Suprapubic skin (tissue), 4 donors: Measurements from ENCODE around the gene HNRNPH1. TPM values are rescaled to one million over a fixed set of nuclear protein-coding genes. Genes with fewer than 3 reads are reported as not detected.

ENCODE experiments used
- DNase-seq, 2 donors: peaks; one replicate each; pipeline ENCODE4 v3.0.0-alpha.2; 2019; ENCODE audit warnings: low spot score in 2 of 2
- H3K27ac ChIP-seq: fragments of 200-600 bp; sonication (generic); one replicate; pipeline ENCODE4 v1.5.1; 2019
- H3K27me3 ChIP-seq: fragments of 200-600 bp; sonication (generic); one replicate; pipeline ENCODE4 v1.5.1; 2019
- H3K36me3 ChIP-seq: fragments of 200-600 bp; sonication (generic); one replicate; pipeline ENCODE4 v1.5.1; 2019
- H3K4me1 ChIP-seq: fragments of 200-600 bp; sonication (generic); one replicate; pipeline ENCODE4 v1.5.1; 2019
- H3K4me3 ChIP-seq: fragments of 200-600 bp; sonication (generic); one replicate; pipeline ENCODE4 v1.5.1; 2019; ENCODE audit warnings: mild to moderate bottlenecking
- H3K9me3 ChIP-seq: fragments of 200-600 bp; sonication (generic); one replicate; pipeline ENCODE4 v1.5.1; 2019
- CTCF ChIP-seq, 2 donors: fragments of 200-600 bp in 1 of 2; fragments of 450-650 bp in 1 of 2; sonication (generic) in 1 of 2; IDR thresholded peaks; one replicate each; pipeline ENCODE4 v1.5.1; 2016 to 2019; ENCODE audit warnings: antibody characterized with exemption in 2 of 2, mild to moderate bottlenecking in 1 of 2, moderate library complexity in 1 of 2
- EP300 ChIP-seq: sonication (generic); formaldehyde crosslinking; IDR thresholded peaks from one replicate; pipeline ENCODE4 v1.6.1; 2017; ENCODE audit warnings: antibody characterized with exemption
- POLR2A ChIP-seq, 2 donors: fragments of 450-650 bp; IDR thresholded peaks; one replicate each; pipeline ENCODE4 v1.6.1; 2017; ENCODE audit warnings: antibody characterized with exemption in 2 of 2, mild to moderate bottlenecking in 2 of 2, moderate library complexity in 2 of 2
- POLR2AphosphoS5 ChIP-seq, 3 donors: sonication (generic); formaldehyde crosslinking; IDR thresholded peaks; one replicate each; pipeline ENCODE4 v1.6.1; 2017; ENCODE audit warnings: antibody characterized with exemption in 3 of 3
- WGBS: methylation state at CpG from one replicate; pipeline ENCODE4 v1.1.5; 2018; 5-methylcytosine and 5-hydroxymethylcytosine counted together
- total RNA-seq, 4 donors: library from RNA; depleted of rRNA; stranded (reverse); fragments of >200 nt; gene quantifications; one replicate each; pipeline ENCODE4 v1.1.0, GENCODE V29; 2016

The HNRNPH1 gene
- total RNA-seq, 4 donors from 2014 or later: 260 to 868 (median 295) TPM

GRCh38 chr5:179608131-179608581, 15.3 kb downstream of the HNRNPH1 start:
- Histone ChIP-seq H3K36me3 (peaks cover 73% of the 10 kb centered on the region), H3K27me3 (no peaks in the 10 kb centered on the region), H3K9me3 (no peaks in the 10 kb centered on the region), H3K4me3 (no peak overlapping the region), H3K27ac (no peak overlapping the region), H3K4me1 (peaks cover 38% of the 10 kb centered on the region)
- WGBS: 41% methylated on average over 5 of the region's 5 CpGs
- peak; percentile 55 to 71 for DNase-seq
- TF ChIP-seq POLR2AphosphoS5 (IDR thresholded peaks at IDR 0.05) (no peak), EP300 (no peak), POLR2A (IDR thresholded peaks at IDR 0.05) (no peak), CTCF (IDR thresholded peaks at IDR 0.05) (no peak)

GRCh38 chr5:179607160-179607931, 16.1 kb downstream of the HNRNPH1 start:
- DNase-seq: peak; percentile 64 to 83
- 52% methylated on average over 19 of the region's 19 CpGs for WGBS
- Histone ChIP-seq H3K4me1 (peaks cover 34% of the 10 kb centered on the region), H3K27ac (no peak overlapping the region), H3K9me3 (no peaks in the 10 kb centered on the region), H3K27me3 (no peaks in the 10 kb centered on the region), H3K4me3 (no peak overlapping the region), H3K36me3 (peaks cover 73% of the 10 kb centered on the region)
- TF ChIP-seq POLR2AphosphoS5 (IDR thresholded peaks at IDR 0.05) (no peak), POLR2A (IDR thresholded peaks at IDR 0.05) (no peak), EP300 (no peak), CTCF (IDR thresholded peaks at IDR 0.05) (no peak)

- H3K27ac ChIP-seq: no peak overlapping the region
- H3K36me3 ChIP-seq: peaks cover 75% of the 10 kb centered on the region
- no peak overlapping the region for H3K4me3 ChIP-seq
- WGBS: 95% methylated on average over 5 of the region's 6 CpGs
- TF ChIP-seq EP300: no peak
- TF ChIP-seq POLR2A (IDR thresholded peaks at IDR 0.05): no peak
- no peak for TF ChIP-seq POLR2AphosphoS5 (IDR thresholded peaks at IDR 0.05)
- TF ChIP-seq CTCF (IDR thresholded peaks at IDR 0.05): no peak
- peak in 1 of 2 donors; percentile 57 for DNase-seq
- no peaks in the 10 kb centered on the region for H3K9me3 ChIP-seq
- H3K4me1 ChIP-seq: peaks cover 32% of the 10 kb centered on the region
- no peaks in the 10 kb centered on the region for H3K27me3 ChIP-seq
These were observed 16.6 kb downstream of the HNRNPH1 start for GRCh38 chr5:179606910-179607159.

GRCh38 chr5:179606071-179606909, 17.2 kb downstream of the HNRNPH1 start:
- TF ChIP-seq POLR2AphosphoS5 (IDR thresholded peaks at IDR 0.05) (no peak), EP300 (no peak), POLR2A (IDR thresholded peaks at IDR 0.05) (no peak), CTCF (IDR thresholded peaks at IDR 0.05) (no peak)
- H3K9me3 ChIP-seq: no peaks in the 10 kb centered on the region
- WGBS: 82% methylated on average over 20 of the region's 21 CpGs
- peaks cover 75% of the 10 kb centered on the region for H3K36me3 ChIP-seq
- peak in 1 of 2 donors; percentile 82 for DNase-seq
- no peak overlapping the region for H3K27ac ChIP-seq
- H3K27me3 ChIP-seq: no peaks in the 10 kb centered on the region
- no peak overlapping the region for H3K4me3 ChIP-seq
- H3K4me1 ChIP-seq: peaks cover 30% of the 10 kb centered on the region
